GM10266 (cell line): Measurements from ENCODE around the gene REPIN1.

Experiments
- DNase-seq: peaks from one replicate; pipeline ENCODE4 v3.0.0; 2012; ENCODE audit errors: extremely low spot score
- CTCF ChIP-seq: IDR thresholded peaks from 2 replicates; pipeline ENCODE4 v1.5.1; 2012; ENCODE audit warnings: mild to moderate bottlenecking, low read depth; ENCODE audit not compliant: control insufficient read depth, insufficient read depth; ENCODE audit errors: missing control alignments

The REPIN1 gene

GRCh38 chr7:150413640-150414081 lies 45.0 kb downstream of the REPIN1 start:
- TF ChIP-seq CTCF = no peak
- no peak for DNase-seq

- no peak for TF ChIP-seq CTCF
- DNase-seq = no peak
Measured at GRCh38 chr7:150415161-150416153, 46.8 kb downstream of the REPIN1 start.

- no peak for TF ChIP-seq CTCF
- no peak for DNase-seq
Measured at GRCh38 chr7:150417239-150417638, 48.6 kb downstream of the REPIN1 start.

GRCh38 chr7:150417863-150418262 lies 49.2 kb downstream of the REPIN1 start:
- TF ChIP-seq CTCF = no peak

GRCh38 chr7:150420242-150420641 lies 51.6 kb downstream of the REPIN1 start:
- no peak for TF ChIP-seq CTCF
- DNase-seq = no peak

More at GRCh38 chr7:150417863-150418262, 49.2 kb downstream of the REPIN1 start:
- no peak for DNase-seq

GRCh38 chr7:150420987-150421674 lies 52.5 kb downstream of the REPIN1 start:
- TF ChIP-seq CTCF = peak; percentile 87
- peak; percentile 80 for DNase-seq
